GM06990 (cell line): ENCODE results near the gene GAREM2.

Experiments used
- DNase-seq: peaks from one replicate; pipeline ENCODE4 v3.0.0-alpha.2; 2011; ENCODE audit not compliant: insufficient read length; ENCODE audit errors: extremely low read depth
- H3K27me3 ChIP-seq: replicated peaks from 2 replicates; pipeline ENCODE4 v1.6.0; 2011; ENCODE audit warnings: low read length; ENCODE audit not compliant: control insufficient read depth, insufficient read depth
- H3K36me3 ChIP-seq: 2 replicates; pipeline ENCODE4 v1.5.1; 2011; ENCODE audit warnings: low read length; ENCODE audit not compliant: control insufficient read depth, insufficient read depth
- H3K4me3 ChIP-seq: replicated peaks from 2 replicates; pipeline ENCODE4 v1.5.1; 2011; ENCODE audit warnings: low read depth, mild to moderate bottlenecking, control low read depth, low read length
- CTCF ChIP-seq: IDR thresholded peaks from 2 replicates; pipeline ENCODE4 v1.5.1; 2011; ENCODE audit warnings: low read length, control low read depth, mild to moderate bottlenecking, inconsistent platforms; ENCODE audit not compliant: insufficient read depth, poor library complexity, severe bottlenecking

Gene GAREM2

GRCh38 chr2:26190369-26190768 lies 17.5 kb downstream of the GAREM2 start:
- no peak for TF ChIP-seq CTCF
- DNase-seq, result no peak
- H3K36me3 ChIP-seq, result peaks cover 20% of the 10 kb centered on the region
- H3K27me3 ChIP-seq, result no peaks in the 10 kb centered on the region; the same call in 1 of the 2 replicates
- H3K4me3 ChIP-seq, result no peak overlapping the region

GRCh38 chr2:26191316-26192159 lies 18.6 kb downstream of the GAREM2 start:
- Histone ChIP-seq H3K36me3 (peaks cover 20% of the 10 kb centered on the region), H3K27me3 (no peaks in the 10 kb centered on the region), H3K4me3 (no peak overlapping the region)
- DNase-seq, result no peak
- no peak for TF ChIP-seq CTCF

GRCh38 chr2:26193578-26194231 lies 20.8 kb downstream of the GAREM2 start:
- no peak for DNase-seq
- H3K4me3 ChIP-seq, result no peak overlapping the region
- H3K36me3 ChIP-seq, result peaks cover 24% of the 10 kb centered on the region
- H3K27me3 ChIP-seq, result no peaks in the 10 kb centered on the region
- no peak for TF ChIP-seq CTCF

- no peak for DNase-seq
- Histone ChIP-seq H3K36me3 (peaks cover 32% of the 10 kb centered on the region), H3K27me3 (no peaks in the 10 kb centered on the region), H3K4me3 (no peak overlapping the region)
- no peak for TF ChIP-seq CTCF
These were observed 22.4 kb downstream of the GAREM2 start for GRCh38 chr2:26195040-26195984.

GRCh38 chr2:26196683-26197418 lies 24.0 kb downstream of the GAREM2 start:
- H3K4me3 ChIP-seq, result no peak overlapping the region
- TF ChIP-seq CTCF, result no peak
- H3K36me3 ChIP-seq, result peaks cover 23% of the 10 kb centered on the region
- H3K27me3 ChIP-seq, result no peaks in the 10 kb centered on the region
- no peak for DNase-seq
